ENCODE measurements around the gene EBNA1BP2. TPM values are rescaled to one million over a fixed set of nuclear protein-coding genes. Genes with fewer than 3 reads are reported as not detected.
A peak's percentile ranks its signal among the peaks of the same experiment; 100 is the strongest.
"Not testable (repeated sequence)": the region's sequence is repeated elsewhere in the genome, so short reads cannot be mapped to it uniquely, and the experiment has no call there.

EBNA1BP2 gene
- total RNA-seq, 1 experiment from 2014 or later = 274 TPM

DNA sequence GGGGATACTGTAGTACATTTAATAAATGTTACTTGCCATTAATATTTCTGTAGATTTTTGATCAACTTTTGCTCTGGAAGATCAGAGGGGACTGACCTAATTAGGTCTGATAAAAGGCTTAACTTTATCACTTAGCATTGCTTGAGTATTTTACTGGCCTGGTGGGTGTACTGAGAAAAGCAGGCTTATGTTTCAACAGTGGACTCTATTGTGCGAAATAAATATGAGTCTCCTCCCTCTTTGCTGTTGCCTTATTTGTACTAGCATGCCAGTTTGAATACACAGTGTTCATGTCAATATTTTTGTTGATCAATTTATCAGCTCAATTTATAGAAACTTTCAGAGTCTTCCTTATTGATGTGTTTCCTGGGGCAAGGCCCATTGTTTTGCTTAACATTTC is 49.1 kb downstream of the EBNA1BP2 start:
- ATAC-seq (no peak), DNase-seq (no peak)
- Histone ChIP-seq H3K27ac (ENCODE audit: low read length) (no peak overlapping the region), H3K9me3 (ENCODE audit: low read length) (no peaks in the 10 kb centered on the region), H3K79me2 (ENCODE audit: low read length) (peaks cover 46% of the 10 kb centered on the region), H3K4me2 (ENCODE audit: low read length) (0 out of 2 replicates have a peak overlapping the region, but pooled peaks have one; percentile 18), H3K4me1 (ENCODE audit: insufficient read depth, low read length) (peaks cover 15% of the 10 kb centered on the region), H3K27me3 (ENCODE audit: low read length) (no peaks in the 10 kb centered on the region), H3K9ac (ENCODE audit: low read length) (no peak overlapping the region), H3K4me3 (ENCODE audit: low read length) (no peak overlapping the region), H4K20me1 (ENCODE audit: low read length) (no peaks in the 10 kb centered on the region), H3F3A (ENCODE audit: low read length, unreplicated experiment) (no peaks in the 10 kb centered on the region), H3K9me2 (replicated peaks; ENCODE audit: low read length) (no peaks in the 10 kb centered on the region), H2AFZ (ENCODE audit: low read length) (no peak overlapping the region), H3K36me3 (ENCODE audit: low read depth, low read length) (no peaks in the 10 kb centered on the region)
- POLR2A ChIA-PET (ENCODE audit: unreplicated experiment) = interaction anchor here (0.5 kb wide), 1 partner anchor 810 kb away, joined by 3 read pairs; no protein-coding TSS in a partner anchor
- CTCF ChIA-PET = no interaction called here
- BruUV-seq (replicated peaks) = no TSS peak
- intact Hi-C loops (cut with micrococcal nuclease) = no loop called here
- TF ChIP-seq EZH2 (IDR thresholded peaks at IDR 0.05; ENCODE audit: low read length, unreplicated experiment) (no peak), EZH2phosphoT487 (IDR thresholded peaks at IDR 0.05; ENCODE audit: borderline replicate concordance, low read length) (no peak)
- TF ChIP-seq, protein P1, sequence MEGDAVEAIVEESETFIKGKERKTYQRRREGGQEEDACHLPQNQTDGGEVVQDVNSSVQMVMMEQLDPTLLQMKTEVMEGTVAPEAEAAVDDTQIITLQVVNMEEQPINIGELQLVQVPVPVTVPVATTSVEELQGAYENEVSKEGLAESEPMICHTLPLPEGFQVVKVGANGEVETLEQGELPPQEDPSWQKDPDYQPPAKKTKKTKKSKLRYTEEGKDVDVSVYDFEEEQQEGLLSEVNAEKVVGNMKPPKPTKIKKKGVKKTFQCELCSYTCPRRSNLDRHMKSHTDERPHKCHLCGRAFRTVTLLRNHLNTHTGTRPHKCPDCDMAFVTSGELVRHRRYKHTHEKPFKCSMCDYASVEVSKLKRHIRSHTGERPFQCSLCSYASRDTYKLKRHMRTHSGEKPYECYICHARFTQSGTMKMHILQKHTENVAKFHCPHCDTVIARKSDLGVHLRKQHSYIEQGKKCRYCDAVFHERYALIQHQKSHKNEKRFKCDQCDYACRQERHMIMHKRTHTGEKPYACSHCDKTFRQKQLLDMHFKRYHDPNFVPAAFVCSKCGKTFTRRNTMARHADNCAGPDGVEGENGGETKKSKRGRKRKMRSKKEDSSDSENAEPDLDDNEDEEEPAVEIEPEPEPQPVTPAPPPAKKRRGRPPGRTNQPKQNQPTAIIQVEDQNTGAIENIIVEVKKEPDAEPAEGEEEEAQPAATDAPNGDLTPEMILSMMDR (conservative IDR thresholded peaks at IDR 0.05; ENCODE audit: low read depth, low read length) = no peak

DNA sequence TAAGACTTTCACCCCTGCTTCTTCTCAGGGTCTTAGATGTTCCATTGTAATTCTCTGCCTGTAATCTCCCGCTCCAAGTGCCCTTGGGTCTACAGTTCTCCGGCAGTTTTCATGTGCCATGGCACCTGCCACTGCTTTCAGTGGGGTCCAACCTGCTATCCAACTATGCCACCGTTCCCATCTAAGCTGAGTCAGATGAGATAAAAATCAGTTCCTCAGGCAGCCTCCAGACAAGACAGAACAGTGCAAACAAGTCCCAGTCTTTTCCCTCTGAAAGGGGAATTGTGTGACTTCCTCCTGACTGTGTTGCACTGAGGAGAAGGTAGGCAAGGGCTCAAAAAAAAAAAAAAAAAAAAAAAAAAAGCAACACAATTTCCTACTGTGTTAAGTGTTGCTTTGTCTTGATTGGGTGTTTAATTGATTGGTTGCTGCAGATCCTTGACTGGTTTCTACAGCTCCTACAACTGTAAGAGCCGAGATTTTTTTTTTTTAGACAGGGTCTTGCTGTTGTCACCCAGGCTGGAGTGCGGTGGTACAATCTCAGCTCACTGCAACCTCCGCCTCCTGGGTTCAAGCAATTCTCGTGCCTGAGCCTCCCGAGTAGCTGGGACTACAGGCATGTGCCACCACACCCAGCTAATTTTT is 50.7 kb downstream of the EBNA1BP2 start:
- H3K4me3 ChIP-seq (ENCODE audit: low read length) = peak overlapping the region; percentile 82
- BruUV-seq (replicated peaks) = no TSS peak
- CTCF ChIA-PET = no interaction called here

DNA sequence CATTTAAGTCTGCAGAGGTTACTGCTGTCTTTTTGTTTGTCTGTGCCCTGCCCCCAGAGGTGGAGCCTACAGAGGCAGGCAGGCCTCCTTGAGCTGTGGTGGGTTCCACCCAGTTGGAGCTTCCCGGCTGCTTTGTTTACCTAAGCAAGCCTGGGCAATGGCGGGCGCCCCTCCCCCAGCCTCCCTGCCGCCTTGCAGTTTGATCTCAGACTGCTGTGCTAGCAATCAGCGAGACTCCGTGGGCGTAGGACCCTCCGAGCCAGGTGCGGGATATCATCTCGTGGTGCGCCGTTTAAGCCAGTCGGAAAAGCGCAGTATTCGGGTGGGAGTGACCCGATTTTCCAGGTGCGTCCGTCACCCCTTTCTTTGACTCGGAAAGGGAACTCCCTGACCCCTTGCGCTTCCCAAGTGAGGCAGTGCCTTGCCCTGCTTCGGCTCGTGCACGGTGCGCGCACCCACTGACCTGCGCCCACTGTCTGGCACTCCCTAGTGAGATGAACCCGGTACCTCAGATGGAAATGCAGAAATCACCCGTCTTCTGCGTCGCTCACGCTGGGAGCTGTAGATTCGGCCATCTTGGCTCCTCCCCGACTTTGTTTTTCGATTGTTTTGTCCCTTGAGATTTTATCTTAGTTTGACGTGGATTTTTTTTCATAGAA is 52.0 kb downstream of the EBNA1BP2 start:
- H3K9me3 ChIP-seq (ENCODE audit: low read length); H4K20me1 ChIP-seq (ENCODE audit: low read length); POLR2A ChIA-PET (ENCODE audit: unreplicated experiment); H3K9me2 ChIP-seq (replicated peaks; ENCODE audit: low read length); H3K36me3 ChIP-seq (ENCODE audit: low read depth, low read length); intact Hi-C loops (cut with micrococcal nuclease); H3F3A ChIP-seq (ENCODE audit: low read length, unreplicated experiment); CTCF ChIA-PET; H3K27me3 ChIP-seq (ENCODE audit: low read length): not testable (repeated sequence)
- DNase-seq (peak; percentile 32), ATAC-seq (peak; percentile 53; the same call in 1 of the 2 replicates)
- Histone ChIP-seq H3K79me2 (ENCODE audit: low read length) (peaks cover 40% of the 10 kb centered on the region), H3K27ac (ENCODE audit: low read length) (peak overlapping the region; percentile 49), H3K9ac (ENCODE audit: low read length) (peak overlapping the region; percentile 77), H3K4me2 (ENCODE audit: low read length) (peak overlapping the region; percentile 83), H3K4me1 (ENCODE audit: insufficient read depth, low read length) (peaks cover 15% of the 10 kb centered on the region), H2AFZ (ENCODE audit: low read length) (peak overlapping the region; percentile 78), H3K4me3 (ENCODE audit: low read length) (peak overlapping the region; percentile 82)
- BruUV-seq (replicated peaks) = TSS peak; percentile 61

More for the DNA sequence above, 50.7 kb downstream of the EBNA1BP2 start:
- Histone ChIP-seq H3K79me2 (ENCODE audit: low read length) (peaks cover 46% of the 10 kb centered on the region), H2AFZ (ENCODE audit: low read length) (peak overlapping the region; percentile 78), H3K27ac (ENCODE audit: low read length) (0 out of 2 replicates have a peak overlapping the region, but pooled peaks have one; percentile 49), H3K9ac (ENCODE audit: low read length) (peak overlapping the region; percentile 77), H3K9me2 (replicated peaks; ENCODE audit: low read length) (no peaks in the 10 kb centered on the region), H3K27me3 (ENCODE audit: low read length) (no peaks in the 10 kb centered on the region), H4K20me1 (ENCODE audit: low read length) (no peaks in the 10 kb centered on the region), H3F3A (ENCODE audit: low read length, unreplicated experiment) (no peaks in the 10 kb centered on the region), H3K4me1 (ENCODE audit: insufficient read depth, low read length) (peaks cover 15% of the 10 kb centered on the region), H3K9me3 (ENCODE audit: low read length) (no peaks in the 10 kb centered on the region), H3K4me2 (ENCODE audit: low read length) (peak overlapping the region; percentile 83), H3K36me3 (ENCODE audit: low read depth, low read length) (no peaks in the 10 kb centered on the region)
- DNase-seq (peak; percentile 69), ATAC-seq (peak; percentile 73)
- POLR2A ChIA-PET (ENCODE audit: unreplicated experiment) = no interaction called here
- intact Hi-C loops (cut with micrococcal nuclease) = no loop called here
- TF ChIP-seq EZH2phosphoT487 (IDR thresholded peaks at IDR 0.05; ENCODE audit: borderline replicate concordance, low read length) = no peak
- TF ChIP-seq EZH2 (IDR thresholded peaks at IDR 0.05; ENCODE audit: low read length, unreplicated experiment) = no peak
- TF ChIP-seq, protein P1 (conservative IDR thresholded peaks at IDR 0.05; ENCODE audit: low read depth, low read length) = no peak

Small RNA genes within 50 kb of the gene (microRNA-seq; reads per million reads assigned to microRNA genes)
- gene MIR6733 (ENCODE audit: unreplicated experiment) = 0.75 reads per million

Other genes starting within 250 kb of the EBNA1BP2 start
- 245 and 264 TPM in 2 replicates for gene SLC2A1, start 213.4 kb downstream of the EBNA1BP2 start, total RNA-seq (2014; rRNA removed)
- 1.2 and 2.6 TPM in 2 replicates for gene CFAP57, start within 50 bp of the EBNA1BP2 start, total RNA-seq (2014; rRNA removed)
- 8.6 and 9.8 TPM in 2 replicates for gene TMEM125, start 97.7 kb upstream of the EBNA1BP2 start, total RNA-seq (2014; rRNA removed)
- gene C1orf210, start 113.3 kb upstream of the EBNA1BP2 start, total RNA-seq (2014; rRNA removed) = 10.4 and 17.8 TPM in 2 replicates
- 1.5 and 1.8 TPM in 2 replicates for gene TIE1, start 128.7 kb upstream of the EBNA1BP2 start, total RNA-seq (2014; rRNA removed)
- gene MPL, start 165.5 kb upstream of the EBNA1BP2 start, total RNA-seq (2014; rRNA removed) = 0.35 TPM in 1 of 2 replicates, not detected in the other
- gene CDC20, start 186.7 kb upstream of the EBNA1BP2 start, total RNA-seq (2014; rRNA removed) = 312 and 349 TPM in 2 replicates
- gene ELOVL1, start 195.7 kb upstream of the EBNA1BP2 start, total RNA-seq (2014; rRNA removed) = 89.5 and 128 TPM in 2 replicates
- gene MED8, start 217.5 kb upstream of the EBNA1BP2 start, total RNA-seq (2014; rRNA removed) = 35.5 and 41.8 TPM in 2 replicates
- 22.2 and 31.3 TPM in 2 replicates for gene SZT2, start 217.6 kb upstream of the EBNA1BP2 start, total RNA-seq (2014; rRNA removed)

Measured in PC-3 (cell line).